Esophagus muscularis mucosa (tissue), 4 donors: ENCODE measurements around the gene CCDC174. TPM values are rescaled to one million over a fixed set of nuclear protein-coding genes. Genes with fewer than 3 reads are reported as not detected.
"Not testable (repeated sequence)": the region's sequence is repeated elsewhere in the genome, so short reads cannot be mapped to it uniquely, and the experiment has no call there.

Experiments used
- DNase-seq: peaks from one replicate; pipeline ENCODE4 v3.0.0-alpha.2; 2017; ENCODE audit errors: extremely low spot score
- H3K27ac ChIP-seq, 4 donors: fragments of 200-600 bp; sonication (generic); replicated peaks in 1 of 4; 1 replicate in 3 of 4; 2 replicates in 1 of 4; pipeline ENCODE4 v1.5.1; 2016 to 2019; ENCODE audit warnings: mild to moderate bottlenecking in 1 of 4
- H3K27me3 ChIP-seq, 4 donors: fragments of 200-600 bp; sonication (generic); one replicate each; pipeline versions ENCODE4 v1.5.1 to v1.6.0; 2016 to 2019
- H3K36me3 ChIP-seq, 4 donors: fragments of 200-600 bp; sonication (generic); one replicate each; pipeline ENCODE4 v1.5.1; 2016 to 2019
- H3K4me1 ChIP-seq, 4 donors: fragments of 200-600 bp; sonication (generic); one replicate each; pipeline ENCODE4 v1.5.1; 2016 to 2019
- H3K4me3 ChIP-seq, 4 donors: fragments of 200-600 bp; sonication (generic); 1 replicate in 2 of 4; 2 replicates in 2 of 4; pipeline ENCODE4 v1.5.1; 2016 to 2019; ENCODE audit warnings: mild to moderate bottlenecking in 4 of 4, moderate library complexity in 1 of 4
- H3K9me3 ChIP-seq, 4 donors: fragments of 200-600 bp; sonication (generic); 1 replicate in 3 of 4; 2 replicates in 1 of 4; pipeline ENCODE4 v1.5.1; 2016 to 2019
- EP300 ChIP-seq: sonication (generic); formaldehyde crosslinking; IDR thresholded peaks from one replicate; pipeline ENCODE4 v1.6.1; 2017; ENCODE audit warnings: antibody characterized with exemption
- POLR2A ChIP-seq: fragments of 450-650 bp; IDR thresholded peaks from one replicate; pipeline ENCODE4 v1.6.1; 2017; ENCODE audit warnings: antibody characterized with exemption, moderate library complexity, mild to moderate bottlenecking, low read depth
- POLR2AphosphoS5 ChIP-seq, 2 donors: sonication (generic); formaldehyde crosslinking; IDR thresholded peaks; one replicate each; pipeline ENCODE4 v1.6.1; 2017; ENCODE audit warnings: antibody characterized with exemption in 2 of 2
- WGBS: methylation state at CpG from one replicate; pipeline ENCODE4 v1.1.5; 2018; 5-methylcytosine and 5-hydroxymethylcytosine counted together
- intact Hi-C: fragments of 100-400 bp; cut with DNase I; formaldehyde crosslinking; loops from one replicate; pipeline ENCODE4 v1.15.1; 2023
- total RNA-seq, 4 donors: library from RNA; depleted of rRNA; stranded (reverse); fragments of >200 nt; gene quantifications; one replicate each; pipeline versions ENCODE4 v1.1.0 to v1.2.1, GENCODE V29; 2016
- TF ChIP-seq, protein P1 (sequence below), 3 experiments: fragments of 200-600 bp in 2 of 3; fragments of 450-650 bp in 1 of 3; sonication (generic) in 2 of 3; IDR thresholded peaks; one replicate each; pipeline ENCODE4 v1.5.1; 2017 to 2019; ENCODE audit warnings: antibody characterized with exemption in 3 of 3, mild to moderate bottlenecking in 2 of 3, moderate library complexity in 1 of 3

CCDC174 gene
- total RNA-seq, 4 donors from 2014 or later, result 10.8 to 17.0 (median 13.5) TPM

DNA sequence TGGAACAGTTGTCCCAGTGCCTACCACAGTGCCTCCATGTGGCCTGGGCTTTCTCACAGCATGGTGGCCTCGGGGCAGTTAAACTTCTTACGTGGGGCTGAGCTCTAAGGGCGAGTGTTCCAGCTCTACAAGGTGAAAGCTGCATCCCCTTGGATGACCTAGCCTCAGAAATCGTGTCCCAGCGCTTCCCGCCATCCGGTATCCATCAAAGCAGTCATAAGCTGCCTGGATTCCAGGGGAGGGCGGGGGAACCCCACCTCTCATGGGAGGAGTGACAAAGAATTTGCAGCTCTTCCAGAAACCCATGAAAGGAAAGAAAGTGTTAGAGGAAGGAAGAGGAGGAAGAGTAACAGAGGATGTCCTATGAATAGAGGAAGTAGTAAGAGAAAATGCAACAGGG lies 45.8 kb upstream of the CCDC174 start:
- Histone ChIP-seq H3K4me1 (peaks cover 8 to 10% (median 9%) of the 10 kb centered on the region in 4 donors), H3K9me3 (no peaks in the 10 kb centered on the region), H3K36me3 (no peaks in the 10 kb centered on the region), H3K4me3 (no peak overlapping the region), H3K27ac (no peak overlapping the region), H3K27me3 (peaks cover 4 to 53% (median 17%) of the 10 kb centered on the region in 4 donors)
- 66% methylated on average over 8 of the region's 8 CpGs for WGBS
- TF ChIP-seq, protein P1, sequence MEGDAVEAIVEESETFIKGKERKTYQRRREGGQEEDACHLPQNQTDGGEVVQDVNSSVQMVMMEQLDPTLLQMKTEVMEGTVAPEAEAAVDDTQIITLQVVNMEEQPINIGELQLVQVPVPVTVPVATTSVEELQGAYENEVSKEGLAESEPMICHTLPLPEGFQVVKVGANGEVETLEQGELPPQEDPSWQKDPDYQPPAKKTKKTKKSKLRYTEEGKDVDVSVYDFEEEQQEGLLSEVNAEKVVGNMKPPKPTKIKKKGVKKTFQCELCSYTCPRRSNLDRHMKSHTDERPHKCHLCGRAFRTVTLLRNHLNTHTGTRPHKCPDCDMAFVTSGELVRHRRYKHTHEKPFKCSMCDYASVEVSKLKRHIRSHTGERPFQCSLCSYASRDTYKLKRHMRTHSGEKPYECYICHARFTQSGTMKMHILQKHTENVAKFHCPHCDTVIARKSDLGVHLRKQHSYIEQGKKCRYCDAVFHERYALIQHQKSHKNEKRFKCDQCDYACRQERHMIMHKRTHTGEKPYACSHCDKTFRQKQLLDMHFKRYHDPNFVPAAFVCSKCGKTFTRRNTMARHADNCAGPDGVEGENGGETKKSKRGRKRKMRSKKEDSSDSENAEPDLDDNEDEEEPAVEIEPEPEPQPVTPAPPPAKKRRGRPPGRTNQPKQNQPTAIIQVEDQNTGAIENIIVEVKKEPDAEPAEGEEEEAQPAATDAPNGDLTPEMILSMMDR (IDR thresholded peaks at IDR 0.05), result no peak
- TF ChIP-seq POLR2AphosphoS5 (IDR thresholded peaks at IDR 0.05) (no peak), POLR2A (no peak), EP300 (no peak)
- no peak for DNase-seq
- intact Hi-C loops, result no loop called here

DNA sequence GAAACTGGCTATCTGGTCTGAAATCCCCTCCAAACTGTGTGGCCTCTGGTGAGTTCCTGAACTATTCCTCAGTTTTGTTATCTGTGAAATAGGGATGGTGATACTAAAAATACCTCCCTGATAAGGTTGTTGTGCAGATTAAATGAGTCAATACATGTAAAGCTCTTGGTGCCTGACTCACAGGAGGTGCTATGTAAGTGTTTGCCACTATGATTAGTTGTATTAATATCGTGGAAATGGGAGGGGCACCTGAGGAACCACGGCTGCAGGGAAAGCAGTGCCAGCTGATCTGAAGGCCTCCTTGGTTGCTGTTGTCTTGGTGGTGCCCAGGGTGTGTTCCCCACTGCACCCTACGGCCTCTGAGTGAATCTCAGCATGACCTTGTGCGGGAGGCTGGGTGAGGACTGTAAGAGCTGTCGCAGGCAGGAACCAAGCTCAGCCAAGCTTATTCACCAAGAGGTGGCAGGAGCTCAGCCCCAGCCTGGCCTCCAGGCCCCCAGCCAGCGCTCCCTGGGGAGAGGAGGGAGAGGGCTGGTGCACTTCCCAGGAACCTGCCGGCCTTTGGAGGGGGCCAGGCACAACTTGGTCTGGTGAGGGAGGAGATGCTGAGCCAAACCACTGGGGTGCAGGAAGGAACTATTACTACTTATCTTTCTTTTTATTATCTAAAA lies 44.8 kb upstream of the CCDC174 start:
- DNase-seq, result no peak
- no peak overlapping the region for H3K27ac ChIP-seq
- H3K4me3 ChIP-seq, result no peak overlapping the region
- no peak for TF ChIP-seq POLR2A
- H3K4me1 ChIP-seq, result peaks cover 8 to 9% (median 9%) of the 10 kb centered on the region in 4 donors
- WGBS, result 67% methylated on average over 6 of the region's 7 CpGs
- no peaks in the 10 kb centered on the region for H3K9me3 ChIP-seq
- intact Hi-C loops, result no loop called here
- no peaks in the 10 kb centered on the region for H3K36me3 ChIP-seq
- H3K27me3 ChIP-seq, result peaks cover 4 to 48% (median 10%) of the 10 kb centered on the region in 4 donors

DNA sequence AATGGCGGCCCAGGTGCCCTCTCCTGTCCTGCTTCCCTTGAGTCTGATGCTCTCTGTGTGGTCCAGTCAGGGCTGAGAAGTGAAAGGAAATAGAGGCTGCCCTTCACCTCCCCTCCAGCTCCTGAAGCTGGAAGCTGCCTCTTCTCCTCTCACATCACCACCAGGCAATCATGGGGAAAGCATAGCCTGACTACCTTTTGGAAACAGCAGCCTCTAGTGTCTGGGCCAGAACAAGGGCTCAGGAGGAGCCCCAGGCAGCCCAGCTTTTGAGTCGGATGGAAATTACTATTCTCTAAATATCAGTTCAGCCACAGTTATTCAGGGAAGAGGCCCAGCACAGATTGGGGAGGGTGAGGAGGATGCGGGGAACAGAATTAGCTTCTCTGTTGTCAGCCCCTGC lies 43.3 kb upstream of the CCDC174 start:
- intact Hi-C loops, result no loop called here
- 83% methylated on average over 3 of the region's 3 CpGs for WGBS
- Histone ChIP-seq H3K4me3 (no peak overlapping the region), H3K27me3 (peaks cover 0 to 38% (median 2%) of the 10 kb centered on the region in 4 donors), H3K36me3 (no peaks in the 10 kb centered on the region), H3K9me3 (no peaks in the 10 kb centered on the region), H3K4me1 (no peaks in the 10 kb centered on the region), H3K27ac (no peak overlapping the region)
- no peak for DNase-seq
- no peak for TF ChIP-seq POLR2AphosphoS5 (IDR thresholded peaks at IDR 0.05)
- TF ChIP-seq, protein P1 (IDR thresholded peaks at IDR 0.05), result no peak
- TF ChIP-seq EP300, result no peak
- TF ChIP-seq POLR2A, result no peak

DNA sequence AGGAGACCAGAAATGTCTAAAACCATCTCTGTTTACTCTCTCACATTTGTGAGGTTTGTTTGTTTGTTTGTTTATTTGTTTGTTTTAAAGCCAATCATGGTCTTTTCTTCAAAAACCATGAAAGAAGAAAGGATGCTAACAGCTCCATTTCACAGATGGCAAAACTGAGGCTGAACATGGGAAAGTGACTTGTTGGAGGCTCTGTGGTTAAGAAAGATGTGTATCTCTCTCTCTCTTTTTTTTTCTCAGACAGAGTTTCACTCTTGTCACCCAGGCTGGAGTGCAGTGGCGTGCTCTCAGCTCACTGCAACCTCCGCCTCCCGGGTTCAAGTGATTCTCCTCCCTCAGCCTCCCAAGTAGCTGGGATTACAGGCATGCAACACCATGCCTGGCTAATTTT lies 42.5 kb upstream of the CCDC174 start:
- H3K36me3 ChIP-seq, intact Hi-C loops, DNase-seq, H3K27ac ChIP-seq, H3K4me1 ChIP-seq, H3K4me3 ChIP-seq, H3K9me3 ChIP-seq: not testable (repeated sequence)
- peaks cover 0 to 31% (median 0%) of the 10 kb centered on the region in 4 donors for H3K27me3 ChIP-seq
- WGBS, result 86% methylated on average over 3 of the region's 3 CpGs

DNA sequence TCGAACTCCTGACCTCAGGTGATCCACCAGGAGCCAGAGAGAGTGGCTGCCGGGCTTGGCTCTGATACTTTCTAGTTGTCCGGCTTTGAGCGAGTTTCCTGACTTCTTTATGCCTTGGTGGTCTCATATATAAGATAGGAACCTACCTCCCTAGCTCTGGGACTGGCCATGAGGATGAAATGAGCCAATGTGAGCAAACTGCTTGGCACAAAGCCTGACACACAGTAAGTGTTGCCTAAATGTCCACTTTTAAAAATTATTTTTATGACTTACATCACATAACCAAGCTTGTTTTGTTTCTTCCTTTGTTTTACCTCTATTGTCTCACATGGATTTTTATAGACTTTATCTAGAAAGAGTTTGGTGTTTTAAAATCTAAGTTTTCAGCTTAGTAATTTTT lies 42.1 kb upstream of the CCDC174 start:
- no peak for DNase-seq
- peaks cover 0 to 8% (median 0%) of the 10 kb centered on the region in 4 donors for H3K9me3 ChIP-seq
- H3K4me1 ChIP-seq, result no peaks in the 10 kb centered on the region
- no peaks in the 10 kb centered on the region for H3K36me3 ChIP-seq
- intact Hi-C loops, result no loop called here
- no peak overlapping the region for H3K4me3 ChIP-seq
- WGBS, result 78% methylated on average over 4 of the region's 4 CpGs
- H3K27me3 ChIP-seq, result peaks cover 0 to 26% (median 0%) of the 10 kb centered on the region in 4 donors
- H3K27ac ChIP-seq, result no peak overlapping the region
- TF ChIP-seq, protein P1 (IDR thresholded peaks at IDR 0.05), result no peak
- TF ChIP-seq POLR2AphosphoS5 (IDR thresholded peaks at IDR 0.05) (no peak), EP300 (no peak), POLR2A (no peak)

DNA sequence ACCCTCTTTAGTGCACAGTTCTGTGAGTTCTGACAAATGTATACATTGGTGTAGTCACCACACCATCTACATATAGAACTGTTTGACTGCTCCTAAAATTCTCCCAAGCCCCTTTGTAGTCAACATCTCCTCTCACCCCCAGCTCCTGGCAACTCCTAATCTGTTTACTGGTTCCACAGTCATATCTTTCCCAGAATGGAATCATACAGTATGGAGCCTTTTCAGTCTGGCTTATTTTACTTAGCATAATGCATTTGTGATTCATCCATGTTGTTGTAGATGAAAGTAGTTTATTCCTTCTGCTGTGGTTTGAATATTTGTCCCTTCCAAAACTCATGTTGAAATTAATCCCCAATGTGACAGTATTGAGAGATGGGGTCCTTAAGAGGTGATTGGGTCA lies 41.6 kb upstream of the CCDC174 start:
- no peak overlapping the region for H3K27ac ChIP-seq
- peaks cover 0 to 8% (median 0%) of the 10 kb centered on the region in 4 donors for H3K9me3 ChIP-seq
- intact Hi-C loops, result no loop called here
- no peak overlapping the region for H3K4me3 ChIP-seq
- no peaks in the 10 kb centered on the region for H3K4me1 ChIP-seq
- TF ChIP-seq EP300 (no peak), POLR2A (no peak), POLR2AphosphoS5 (IDR thresholded peaks at IDR 0.05) (no peak)
- TF ChIP-seq, protein P1 (IDR thresholded peaks at IDR 0.05), result no peak
- H3K27me3 ChIP-seq, result peaks cover 0 to 24% (median 0%) of the 10 kb centered on the region in 4 donors
- no peaks in the 10 kb centered on the region for H3K36me3 ChIP-seq
- DNase-seq, result no peak
